HG02938 (cell line): ENCODE measurements around the gene FILIP1.

Experiments
- ATAC-seq: cut with Tn5 transposase; IDR thresholded peaks from one replicate; pipeline ENCODE4 v1.9.1; 2021; ENCODE audit warnings: mild to moderate bottlenecking, moderate library complexity; ENCODE audit not compliant: unreplicated experiment

Gene FILIP1

GRCh38 chr6:75299801-75300530, 193.6 kb downstream of the FILIP1 start:
- no peak for ATAC-seq

- peak; percentile 52 for ATAC-seq
Measured at GRCh38 chr6:75296811-75297779, 196.5 kb downstream of the FILIP1 start.

GRCh38 chr6:75292555-75292954, 201.0 kb downstream of the FILIP1 start:
- no peak for ATAC-seq

- no peak for ATAC-seq
Measured at GRCh38 chr6:75291744-75292143, 201.9 kb downstream of the FILIP1 start.

- ATAC-seq: no peak
Measured at GRCh38 chr6:75291331-75291730, 202.3 kb downstream of the FILIP1 start.

GRCh38 chr6:75290136-75290945, 203.3 kb downstream of the FILIP1 start:
- no peak for ATAC-seq

GRCh38 chr6:75288023-75288422, 205.6 kb downstream of the FILIP1 start:
- no peak for ATAC-seq

GRCh38 chr6:75287424-75287823, 206.2 kb downstream of the FILIP1 start:
- no peak for ATAC-seq

GRCh38 chr6:75286955-75287354, 206.6 kb downstream of the FILIP1 start:
- no peak for ATAC-seq

GRCh38 chr6:75285283-75285639, 208.3 kb downstream of the FILIP1 start:
- no peak for ATAC-seq

- peak; percentile 86 for ATAC-seq
Measured at GRCh38 chr6:75284632-75285282, 208.8 kb downstream of the FILIP1 start, which contains the start of gene TMEM30A. Gene TMEM30A (minus strand): TSS chr6:75284792. CDS start chr6:75284638, 154 bp downstream.

GRCh38 chr6:75283907-75284631, 209.5 kb downstream of the FILIP1 start:
- ATAC-seq: peak; percentile 1

- ATAC-seq: no peak
Measured at GRCh38 chr6:75282706-75283105, 210.9 kb downstream of the FILIP1 start.

- no peak for ATAC-seq
Measured at GRCh38 chr6:75281653-75282052, 211.9 kb downstream of the FILIP1 start.

- no peak for ATAC-seq
Measured at GRCh38 chr6:75280131-75280855, 213.3 kb downstream of the FILIP1 start.

GRCh38 chr6:75279418-75279817, 214.2 kb downstream of the FILIP1 start:
- no peak for ATAC-seq

GRCh38 chr6:75278474-75279077, 215.0 kb downstream of the FILIP1 start:
- ATAC-seq: no peak

- no peak for ATAC-seq
Measured at GRCh38 chr6:75275067-75275466, 218.5 kb downstream of the FILIP1 start.

- no peak for ATAC-seq
Measured at GRCh38 chr6:75273009-75273408, 220.6 kb downstream of the FILIP1 start.
